HepG2 (cell line): ENCODE measurements around the gene RNU5B-1. TPM values are rescaled to one million over a fixed set of nuclear protein-coding genes. Genes with fewer than 3 reads are reported as not detected.

Experiments used
- ARID3A ChIP-seq: IDR thresholded peaks from 2 replicates; pipeline ENCODE4 v1.6.1; 2012; ENCODE audit warnings: low read depth, low read length, improper control_type of control experiment
- ARNT ChIP-seq: fragments of 450-650 bp; IDR thresholded peaks from 2 replicates; pipeline ENCODE4 v1.6.1; 2017
- CBX2 ChIP-seq, 2 experiments: fragments of 200-600 bp in 1 of 2; sonication (generic); formaldehyde crosslinking in 1 of 2; IDR thresholded peaks; 2 replicates each; pipeline versions ENCODE4 v1.7.0 to v1.8.1; 2018 to 2022; ENCODE audit warnings: low read depth in 2 of 2, low read length in 1 of 2, mild to moderate bottlenecking in 1 of 2, missing genetic modification reagents in 1 of 2
- DNMT1 ChIP-seq: sonication (generic); formaldehyde crosslinking; IDR thresholded peaks from 2 replicates; pipeline ENCODE4 v1.5.1; 2020; ENCODE audit warnings: mild to moderate bottlenecking, missing genetic modification reagents
- GPBP1L1 ChIP-seq: sonication (generic); formaldehyde crosslinking; IDR thresholded peaks from 2 replicates; pipeline ENCODE4 v1.5.0; 2020; ENCODE audit warnings: mild to moderate bottlenecking, missing genetic modification reagents
- IRF1 ChIP-seq: sonication (generic); formaldehyde crosslinking; IDR thresholded peaks from 2 replicates; pipeline ENCODE4 v1.4.0; 2020; ENCODE audit warnings: low read depth, mild to moderate bottlenecking, missing genetic modification reagents
- KAT8 ChIP-seq: IDR thresholded peaks from 2 replicates; pipeline ENCODE4 v1.6.1; 2016; ENCODE audit warnings: missing genetic modification reagents, missing compliant biosample characterization
- RBFOX2 ChIP-seq: fragments of 200-400 bp; formaldehyde crosslinking; IDR thresholded peaks from 2 replicates; pipeline ENCODE4 v1.6.1; 2017; ENCODE audit warnings: low read depth, mild to moderate bottlenecking, low read length
- TFAP4 ChIP-seq: sonication (generic); IDR thresholded peaks from 2 replicates; pipeline ENCODE4 v1.6.1; 2016; ENCODE audit warnings: low read depth, borderline replicate concordance
- TSC22D2 ChIP-seq: sonication (generic); formaldehyde crosslinking; IDR thresholded peaks from 2 replicates; pipeline ENCODE4 v1.5.1; 2020; ENCODE audit warnings: missing genetic modification reagents, mild to moderate bottlenecking, borderline replicate concordance
- YY1 ChIP-seq: IDR thresholded peaks from 2 replicates; pipeline ENCODE4 v1.6.1; 2011; ENCODE audit warnings: low read length, low read depth, moderate library complexity, mild to moderate bottlenecking; ENCODE audit not compliant: insufficient read depth, insufficient replicate concordance
- ZEB1 ChIP-seq: IDR thresholded peaks from 2 replicates; pipeline ENCODE4 v1.6.1; 2012; ENCODE audit warnings: mild to moderate bottlenecking, low read depth, inconsistent platforms; ENCODE audit not compliant: insufficient replicate concordance
- ZNF251 ChIP-seq: sonication (generic); formaldehyde crosslinking; IDR thresholded peaks from 2 replicates; pipeline ENCODE4 v1.9.0; 2021; ENCODE audit warnings: mild to moderate bottlenecking, missing genetic modification reagents
- ZNF563 ChIP-seq: sonication (generic); formaldehyde crosslinking; IDR thresholded peaks from 2 replicates; pipeline ENCODE4 v1.8.0; 2022; ENCODE audit warnings: mild to moderate bottlenecking, moderate library complexity, missing genetic modification reagents
- ZNF576 ChIP-seq: sonication (generic); formaldehyde crosslinking; IDR thresholded peaks from 2 replicates; pipeline ENCODE4 v1.4.0; 2020; ENCODE audit warnings: mild to moderate bottlenecking, missing genetic modification reagents
- ZNF577 ChIP-seq: sonication (generic); formaldehyde crosslinking; IDR thresholded peaks from 2 replicates; pipeline ENCODE4 v1.4.0; 2020; ENCODE audit warnings: mild to moderate bottlenecking, low read depth, missing genetic modification reagents, borderline replicate concordance
- ZNF709 ChIP-seq: sonication (generic); formaldehyde crosslinking; IDR thresholded peaks from 2 replicates; pipeline ENCODE4 v1.5.0; 2020; ENCODE audit warnings: mild to moderate bottlenecking, missing genetic modification reagents
- ZSCAN22 ChIP-seq: sonication (generic); formaldehyde crosslinking; IDR thresholded peaks from 2 replicates; pipeline ENCODE4 v1.4.0; 2020; ENCODE audit warnings: mild to moderate bottlenecking, missing genetic modification reagents
- ZUFSP ChIP-seq: sonication (generic); formaldehyde crosslinking; IDR thresholded peaks from 2 replicates; pipeline ENCODE4 v1.9.0; 2021; ENCODE audit warnings: missing genetic modification reagents, mild to moderate bottlenecking, borderline replicate concordance
- polyA plus RNA-seq, 8 experiments: library from polyadenylated mRNA; depleted of rRNA in 3 of 8; stranded (reverse) in 7 of 8; unstranded in 1 of 8; fragments of >200 nt; fragmentation: Illumina TruSeq in 4 of 8; extraction: Trizol in 4 of 8; gene quantifications; 2 replicates each; pipeline versions ENCODE4 v1.2.1 to v1.2.3, GENCODE V29; 2011 to 2016; ENCODE audit warnings: low read depth in 4 of 8, missing spikeins in 1 of 8, mixed read lengths in 1 of 8; ENCODE audit not compliant: insufficient read depth in 1 of 8
- total RNA-seq, 5 experiments: library from RNA; depleted of rRNA; stranded (reverse); fragments of >200 nt; fragmentation: Illumina TruSeq; extraction: Trizol; gene quantifications; 2 replicates each; pipeline ENCODE4 v1.2.3, GENCODE V29; 2016; ENCODE audit warnings: low read depth in 1 of 5

RNU5B-1 gene
- total and polyA plus RNA-seq, 2 of the 13 experiments (the other 11 are each of a cell fraction or from before 2014, with no cell fraction given) = 1,646 TPM; not detected in 1

- TF ChIP-seq ARID3A = no peak
- TF ChIP-seq KAT8 (CRISPR knock-in tag) = peak; percentile 75; the same call in 1 of the 2 replicates
- TF ChIP-seq ZEB1 = peak; percentile 33
- TF ChIP-seq ZSCAN22 (CRISPR knock-in tag) = peak; percentile 69; the same call in 1 of the 2 replicates
- no peak for TF ChIP-seq GPBP1L1 (CRISPR knock-in tag)
- TF ChIP-seq TSC22D2 (CRISPR knock-in tag) = 0 out of 2 replicates have a peak, but pooled peaks have one; percentile 19
- TF ChIP-seq ZNF709 (CRISPR knock-in tag) = peak; percentile 95
- TF ChIP-seq CBX2 (IDR thresholded peaks at IDR 0.05; ENCODE audit: low read depth, low read length) = no peak
- no peak for TF ChIP-seq CBX2 (CRISPR knock-in tag; IDR thresholded peaks at IDR 0.05; ENCODE audit: low read depth)
- no peak for TF ChIP-seq ZNF563 (CRISPR knock-in tag)
- no peak for TF ChIP-seq ZUFSP
- peak; percentile 78; the same call in 1 of the 2 replicates for TF ChIP-seq DNMT1 (CRISPR knock-in tag)
- no peak; the same call in 1 of the 2 replicates for TF ChIP-seq ZNF251
- TF ChIP-seq ARNT = no peak
- TF ChIP-seq YY1 = no peak
- TF ChIP-seq ZNF577 (CRISPR knock-in tag) = no peak
- TF ChIP-seq TFAP4 = no peak
- peak; percentile 80 for TF ChIP-seq RBFOX2
- no peak for TF ChIP-seq IRF1 (CRISPR knock-in tag)
- TF ChIP-seq ZNF576 = 0 out of 2 replicates have a peak, but pooled peaks have one; percentile 42
Measured at GRCh38 chr15:65286069-65286703, 18.3 kb upstream of the RNU5B-1 start (continued).
